Measurements from ENCODE around the gene DLD. TPM values are rescaled to one million over a fixed set of nuclear protein-coding genes. Genes with fewer than 3 reads are reported as not detected.

DLD gene
- total and polyA plus RNA-seq, 9 of the 15 experiments (the other 6 are each of a cell fraction or from before 2014, with no cell fraction given): 130 to 639 (median 247) TPM

GRCh38 chr7:107879400-107880035 lies 11.5 kb upstream of the DLD start:
- H2AFZ ChIP-seq (ENCODE audit: low read depth, low read length): 0 out of 2 replicates have a peak overlapping the region, but pooled peaks have one; percentile 30
- FAIRE-seq: peak; percentile 65
- no peaks in the 10 kb centered on the region for H3K9me1 ChIP-seq (ENCODE audit: control insufficient read depth, insufficient read depth, low read length)
- no peak overlapping the region for H3K4me2 ChIP-seq (ENCODE audit: insufficient read depth, low read length)
- no peaks in the 10 kb centered on the region for H3K79me2 ChIP-seq (ENCODE audit: control insufficient read depth, insufficient read depth, low read length)
- H3K27me3 ChIP-seq (ENCODE audit: control insufficient read depth in 2 of 2, insufficient read depth in 2 of 2, low read length in 2 of 2): peaks cover 2 to 13% of the 10 kb centered on the region in 2 experiments; a peak in 3 of 5 replicates
- POLR2A ChIA-PET: interaction anchor here (0.7 to 1.5 kb wide), 6 partner anchors 10 to 711 kb away, joined by 3 to 10 read pairs (median 3); partner anchors contain the start of gene HBP1
- no peaks in the 10 kb centered on the region for H3K9me3 ChIP-seq (replicated peaks; ENCODE audit: control insufficient read depth, insufficient read depth, low read depth, low read length)
- in situ Hi-C loops (cut with MboI) (loop anchor here (10.0 kb wide), 2 partner anchors 135 to 425 kb away; partner anchors contain the start of gene CBLL1), intact Hi-C loops (cut with micrococcal nuclease) (loop anchor here (1.0 to 10.0 kb wide), 7 partner anchors 136 to 1085 kb away; no protein-coding TSS in a partner anchor)
- peak; percentile 88 for ATAC-seq
- H3K4me1 ChIP-seq (replicated peaks in 1 of 2; ENCODE audit: control insufficient read depth in 2 of 2, insufficient read depth in 2 of 2, low read length in 2 of 2): peaks cover 0 to 2% of the 10 kb centered on the region in 2 experiments; a peak in 1 of 5 replicates
- H3K9ac ChIP-seq (ENCODE audit: insufficient read depth in 1 of 2, low read depth in 2 of 2, low read length in 2 of 2): no peak overlapping the region
- H3K36me3 ChIP-seq (ENCODE audit: control insufficient read depth, insufficient read depth, low read length): no peaks in the 10 kb centered on the region
- H3K27ac ChIP-seq (ENCODE audit: extremely low read depth, low read depth, low read length): no peak overlapping the region
- peak; percentile 57 to 78 (median 66) for DNase-seq (ENCODE audit: extremely low read depth in 1 of 4, low spot score in 3 of 4)
- no TSS peak for BruUV-seq (replicated peaks)
- H3K4me3 ChIP-seq: no peak overlapping the region
- CTCF ChIA-PET (ENCODE audit: low intra/inter-chr PET ratio): interaction anchor here (0.6 to 1.4 kb wide), 7 partner anchors 102 to 1713 kb away, joined by 3 to 17 read pairs (median 3); partner anchors contain the start of gene CBLL1
- no peaks in the 10 kb centered on the region for H4K20me1 ChIP-seq (replicated peaks; ENCODE audit: control insufficient read depth, insufficient read depth, low read length)
- WGBS (ENCODE audit: insufficient coverage, low coverage, missing lambda C conversion rate): 2% methylated on average over 3 of the region's 3 CpGs
- TF ChIP-seq L3MBTL2 (IDR thresholded peaks at IDR 0.05) (0 out of 2 replicates have a peak, but pooled peaks have one; percentile 8), ZNF165 (CRISPR knock-in tag; IDR thresholded peaks at IDR 0.05; ENCODE audit: borderline replicate concordance) (no peak), GMEB1 (CRISPR knock-in tag; IDR thresholded peaks at IDR 0.05) (no peak), ZNF507 (tag; conservative IDR thresholded peaks at IDR 0.05) (no peak), NCOR1 (IDR thresholded peaks at IDR 0.05) (no peak), SFPQ (IDR thresholded peaks at IDR 0.05; ENCODE audit: low read depth, low read length) (no peak), CBX2 (IDR thresholded peaks at IDR 0.05; ENCODE audit: insufficient read depth, low read length, poor library complexity, severe bottlenecking) (no peak), ILF3 (IDR thresholded peaks at IDR 0.05; ENCODE audit: borderline replicate concordance) (0 out of 2 replicates have a peak, but pooled peaks have one; percentile 49), MEF2A (IDR thresholded peaks at IDR 0.05; ENCODE audit: control insufficient read depth, low read depth, low read length) (no peak), TCF3 (CRISPR knock-in tag; IDR thresholded peaks at IDR 0.05) (peak; percentile 9; the same call in 1 of the 2 replicates), E2F3 (CRISPR knock-in tag; IDR thresholded peaks at IDR 0.05) (no peak), ATF3 (IDR thresholded peaks at IDR 0.05) (peak; percentile 92), ATF3 (CRISPR knock-in tag; conservative IDR thresholded peaks at IDR 0.05) (peak; percentile 82; the same call in 1 of the 2 replicates), MAZ (CRISPR knock-in tag; conservative IDR thresholded peaks at IDR 0.05 in 1 of 2, IDR thresholded peaks at IDR 0.05 in 1 of 2) (peak in 1 of 2 experiments; percentile 78; a peak in 2 of 4 replicates), ZNF586 (CRISPR knock-in tag; conservative IDR thresholded peaks at IDR 0.05) (no peak), CSDE1 (IDR thresholded peaks at IDR 0.05) (no peak; a peak in 1 of 4 replicates), ADNP (tag; IDR thresholded peaks at IDR 0.05) (peak; percentile 67), CEBPB (tag; IDR thresholded peaks at IDR 0.05) (no peak)
